OCI-LY1 (cell line): ENCODE measurements around the gene FBLN2.

ENCODE experiments used
- EZH2 ChIP-seq: fragments of 200-600 bp; sonication (generic), shearing (Covaris generic); IDR thresholded peaks from 2 replicates; pipeline ENCODE4 v1.8.0; 2017; ENCODE audit warnings: borderline replicate concordance, mixed run types, mild to moderate bottlenecking, antibody characterized with exemption, low read length, moderate library complexity, mixed read lengths
- TF ChIP-seq, protein P1 (sequence below): fragments of 200-600 bp; sonication (generic), shearing (Covaris generic); IDR thresholded peaks from 2 replicates; pipeline ENCODE4 v1.5.1; 2017; ENCODE audit warnings: mild to moderate bottlenecking, antibody characterized with exemption, low read length, moderate library complexity, mixed read lengths

DNA sequence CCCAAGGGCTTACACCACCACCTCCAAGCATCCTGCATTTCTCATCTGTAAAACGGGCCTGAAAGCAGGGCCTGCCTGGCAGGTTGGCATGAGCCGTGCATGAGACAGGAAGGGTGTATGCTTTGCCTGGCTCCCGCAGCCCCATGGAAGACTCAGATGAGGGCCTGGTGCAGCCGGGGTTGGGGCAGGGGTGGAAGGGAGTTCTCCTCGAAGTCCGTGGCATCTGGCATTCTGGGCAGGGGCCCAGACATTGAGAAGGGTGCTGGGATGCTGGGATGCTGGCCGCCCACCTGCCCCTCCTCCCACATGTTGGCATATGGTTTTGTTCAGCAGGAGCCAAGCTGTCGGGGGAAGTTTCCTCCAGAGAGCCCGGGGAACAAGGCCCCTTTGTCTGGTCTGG is 13.0 kb upstream of the FBLN2 start:
- TF ChIP-seq, protein P1, sequence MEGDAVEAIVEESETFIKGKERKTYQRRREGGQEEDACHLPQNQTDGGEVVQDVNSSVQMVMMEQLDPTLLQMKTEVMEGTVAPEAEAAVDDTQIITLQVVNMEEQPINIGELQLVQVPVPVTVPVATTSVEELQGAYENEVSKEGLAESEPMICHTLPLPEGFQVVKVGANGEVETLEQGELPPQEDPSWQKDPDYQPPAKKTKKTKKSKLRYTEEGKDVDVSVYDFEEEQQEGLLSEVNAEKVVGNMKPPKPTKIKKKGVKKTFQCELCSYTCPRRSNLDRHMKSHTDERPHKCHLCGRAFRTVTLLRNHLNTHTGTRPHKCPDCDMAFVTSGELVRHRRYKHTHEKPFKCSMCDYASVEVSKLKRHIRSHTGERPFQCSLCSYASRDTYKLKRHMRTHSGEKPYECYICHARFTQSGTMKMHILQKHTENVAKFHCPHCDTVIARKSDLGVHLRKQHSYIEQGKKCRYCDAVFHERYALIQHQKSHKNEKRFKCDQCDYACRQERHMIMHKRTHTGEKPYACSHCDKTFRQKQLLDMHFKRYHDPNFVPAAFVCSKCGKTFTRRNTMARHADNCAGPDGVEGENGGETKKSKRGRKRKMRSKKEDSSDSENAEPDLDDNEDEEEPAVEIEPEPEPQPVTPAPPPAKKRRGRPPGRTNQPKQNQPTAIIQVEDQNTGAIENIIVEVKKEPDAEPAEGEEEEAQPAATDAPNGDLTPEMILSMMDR = no peak
- no peak for TF ChIP-seq EZH2
